Epithelial cell of esophagus (primary cell): ENCODE results near the gene GNG7.
A peak's percentile ranks its signal among the peaks of the same experiment; 100 is the strongest.

Experiments used
- DNase-seq: peaks from one replicate; pipeline ENCODE4 v3.0.0; 2010; ENCODE audit warnings: low read depth
- H3K4me3 ChIP-seq: 2 replicates; pipeline ENCODE4 v1.5.1; 2011; ENCODE audit warnings: mild to moderate bottlenecking, low read length, control low read depth
- TF ChIP-seq, protein P1 (sequence below): IDR thresholded peaks from 2 replicates; pipeline ENCODE4 v1.5.1; 2011; ENCODE audit warnings: low read depth, mild to moderate bottlenecking, low read length, control low read depth, inconsistent platforms; ENCODE audit not compliant: insufficient read depth; ENCODE audit errors: missing control alignments

Gene GNG7

DNA sequence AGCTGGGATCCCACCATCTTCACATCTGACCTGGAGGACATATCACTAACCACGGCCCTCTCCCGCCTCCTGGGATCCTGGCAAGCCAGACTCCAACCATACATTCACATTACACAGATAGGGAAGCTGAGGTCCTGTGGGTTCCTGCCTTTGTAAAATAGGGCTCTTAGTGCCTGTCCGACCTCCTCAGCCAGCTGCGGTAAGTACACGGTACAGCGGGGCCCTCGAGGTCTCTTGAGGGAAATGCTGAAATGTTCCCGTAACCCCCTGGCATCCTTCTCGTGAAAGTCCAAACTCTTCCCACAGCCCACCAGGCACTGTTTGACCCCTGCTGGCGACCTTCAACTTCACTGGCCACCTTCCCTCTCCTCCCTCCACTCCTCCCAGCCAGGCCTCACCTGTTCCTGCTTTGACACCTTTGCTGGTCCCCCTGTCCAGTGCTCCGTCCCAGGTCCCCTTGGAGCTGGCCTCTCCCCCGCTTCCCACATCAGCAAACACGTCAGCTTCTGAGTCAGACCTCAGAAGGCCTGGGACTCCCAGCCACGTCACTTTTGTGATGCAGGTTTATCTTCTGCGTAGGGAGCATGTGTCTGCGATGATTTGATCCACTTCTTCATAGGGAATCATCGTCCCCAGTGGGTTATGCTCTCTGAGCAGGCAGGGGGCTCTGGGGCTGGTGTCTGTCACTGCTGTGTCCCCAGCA lies 8.8 kb upstream of the GNG7 start:
- H3K4me3 ChIP-seq = no peak overlapping the region
- peak; percentile 19 for DNase-seq
- TF ChIP-seq, protein P1, sequence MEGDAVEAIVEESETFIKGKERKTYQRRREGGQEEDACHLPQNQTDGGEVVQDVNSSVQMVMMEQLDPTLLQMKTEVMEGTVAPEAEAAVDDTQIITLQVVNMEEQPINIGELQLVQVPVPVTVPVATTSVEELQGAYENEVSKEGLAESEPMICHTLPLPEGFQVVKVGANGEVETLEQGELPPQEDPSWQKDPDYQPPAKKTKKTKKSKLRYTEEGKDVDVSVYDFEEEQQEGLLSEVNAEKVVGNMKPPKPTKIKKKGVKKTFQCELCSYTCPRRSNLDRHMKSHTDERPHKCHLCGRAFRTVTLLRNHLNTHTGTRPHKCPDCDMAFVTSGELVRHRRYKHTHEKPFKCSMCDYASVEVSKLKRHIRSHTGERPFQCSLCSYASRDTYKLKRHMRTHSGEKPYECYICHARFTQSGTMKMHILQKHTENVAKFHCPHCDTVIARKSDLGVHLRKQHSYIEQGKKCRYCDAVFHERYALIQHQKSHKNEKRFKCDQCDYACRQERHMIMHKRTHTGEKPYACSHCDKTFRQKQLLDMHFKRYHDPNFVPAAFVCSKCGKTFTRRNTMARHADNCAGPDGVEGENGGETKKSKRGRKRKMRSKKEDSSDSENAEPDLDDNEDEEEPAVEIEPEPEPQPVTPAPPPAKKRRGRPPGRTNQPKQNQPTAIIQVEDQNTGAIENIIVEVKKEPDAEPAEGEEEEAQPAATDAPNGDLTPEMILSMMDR = no peak

- TF ChIP-seq, protein P1 = no peak
- H3K4me3 ChIP-seq = no peak overlapping the region
- no peak for DNase-seq
These were observed 3.8 kb upstream of the GNG7 start for GRCh38 chr19:2706251-2706650.

- TF ChIP-seq, protein P1 = no peak
- no peak for DNase-seq
These were observed 1.3 kb upstream of the GNG7 start for GRCh38 chr19:2703691-2704216.

GRCh38 chr19:2703077-2703437 lies 563 bp upstream of the GNG7 start:
- DNase-seq = no peak
- H3K4me3 ChIP-seq = peak overlapping the region; percentile 27
- TF ChIP-seq, protein P1 = no peak

More at GRCh38 chr19:2703691-2704216, 1.3 kb upstream of the GNG7 start:
- no peak overlapping the region for H3K4me3 ChIP-seq

DNA sequence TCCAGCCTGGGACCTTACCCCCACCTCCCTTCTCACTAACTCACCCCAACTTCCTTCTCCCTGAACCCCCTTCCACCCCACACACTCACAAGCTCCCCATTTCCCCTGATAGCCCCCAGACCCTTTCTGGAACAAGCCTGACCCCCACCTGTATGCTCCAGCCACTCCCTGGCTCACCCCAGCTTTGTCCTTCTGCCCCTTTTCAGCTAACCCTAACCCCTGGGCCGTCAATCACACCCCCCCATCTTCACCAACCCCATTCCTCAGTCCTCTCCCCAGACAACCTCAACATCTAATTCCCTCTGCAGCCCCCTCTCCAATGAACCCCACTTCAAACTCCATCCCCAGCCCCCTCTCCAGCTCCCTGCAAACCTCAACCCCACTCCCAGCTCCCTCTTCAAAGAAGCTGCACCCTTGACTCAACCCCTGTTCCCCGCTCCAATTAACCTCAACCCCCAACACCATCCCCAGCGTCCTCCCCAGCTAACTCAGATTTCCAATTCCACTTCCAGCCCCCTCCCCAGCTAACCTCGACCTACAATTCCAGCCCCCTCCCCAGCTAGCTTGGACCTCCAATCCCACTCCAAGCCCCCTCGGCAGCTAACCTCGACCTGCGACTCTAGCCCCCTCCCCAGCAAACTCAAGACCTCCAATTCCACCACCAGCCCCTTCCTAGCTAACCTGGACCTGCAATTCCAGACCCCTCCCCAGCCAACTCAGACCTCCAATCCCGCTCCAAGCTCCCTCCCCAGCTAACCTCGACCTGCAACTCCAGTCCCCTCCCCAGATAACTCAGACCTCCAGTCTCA lies 929 bp downstream of the GNG7 start:
- no peak for DNase-seq
- TF ChIP-seq, protein P1 = no peak
- no peak overlapping the region for H3K4me3 ChIP-seq

- H3K4me3 ChIP-seq = no peak overlapping the region
- no peak for DNase-seq
- TF ChIP-seq, protein P1 = no peak
These were observed 1.7 kb downstream of the GNG7 start for GRCh38 chr19:2700660-2701360.
